Measurements from ENCODE around the gene DNAJB11. TPM values are rescaled to one million over a fixed set of nuclear protein-coding genes. Genes with fewer than 3 reads are reported as not detected.

The DNAJB11 gene
- total RNA-seq, 1 experiment from 2014 or later, result 54.3 TPM

DNA sequence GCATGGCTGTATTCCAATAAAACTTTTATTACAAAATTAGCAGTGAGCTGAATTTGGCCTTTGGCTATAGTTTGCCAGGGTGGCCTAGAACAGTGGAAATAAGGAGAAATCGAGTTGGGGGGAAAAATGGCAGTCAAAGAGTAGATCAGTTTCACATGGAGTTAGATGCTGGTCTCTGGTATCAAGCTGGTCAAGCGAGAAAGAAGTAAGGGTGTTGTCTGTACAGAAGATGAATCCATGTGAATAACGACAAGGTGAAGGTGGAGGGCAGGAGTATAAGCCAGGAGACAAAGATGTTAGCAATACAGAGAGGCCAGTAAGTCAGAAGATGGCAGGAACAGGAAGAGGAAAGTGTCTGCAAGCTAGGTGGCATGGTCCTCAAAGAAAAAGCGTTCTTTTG lies 54.1 kb downstream of the DNAJB11 start:
- Histone ChIP-seq H4K20me1 (ENCODE audit: insufficient read depth) (no peaks in the 10 kb centered on the region), H3K4me1 (ENCODE audit: control insufficient read depth in 1 of 2, insufficient read depth in 2 of 2, low read length in 2 of 2) (no peaks in the 10 kb centered on the region), H3K4me3 (replicated peaks in 1 of 2; ENCODE audit: low read depth in 1 of 2, low read length in 2 of 2) (no peak overlapping the region), H2AFZ (ENCODE audit: low read depth, low read length, poor library complexity, severe bottlenecking) (no peak overlapping the region), H3K36me3 (ENCODE audit: control insufficient read depth in 1 of 2, insufficient read depth in 2 of 2, low read length in 2 of 2) (no peaks in the 10 kb centered on the region), H3K27ac (ENCODE audit: low read depth, low read length) (no peak overlapping the region), H3K9me3 (ENCODE audit: control insufficient read depth in 1 of 2, insufficient read depth in 1 of 2, low read depth in 1 of 2, low read length in 2 of 2) (no peaks in the 10 kb centered on the region), H3K9ac (ENCODE audit: low read length) (no peak overlapping the region), H3K4me2 (ENCODE audit: low read length) (no peak overlapping the region), H3K27me3 (ENCODE audit: insufficient read depth, low read length) (no peaks in the 10 kb centered on the region), H3K79me2 (ENCODE audit: insufficient read depth, low read length) (no peaks in the 10 kb centered on the region), H3K9me2 (ENCODE audit: insufficient read depth) (no peaks in the 10 kb centered on the region)
- ATAC-seq, result no peak
- CTCF ChIA-PET, result interaction anchor here (1.0 to 1.8 kb wide), 2 partner anchors 10 to 15 kb away, joined by 3 to 4 read pairs; no protein-coding TSS in a partner anchor
- BruUV-seq (replicated peaks), result no TSS peak
- intact Hi-C loops (cut with micrococcal nuclease), result no loop called here
- RAD21 ChIA-PET (ENCODE audit: low non-redundant PET in 1 of 2, low total read pairs in 2 of 2, uncharacterized antibody in 2 of 2, unreplicated experiment in 2 of 2), result no interaction called here
- no peak for TF ChIP-seq SRF (IDR thresholded peaks at IDR 0.05; ENCODE audit: low read depth)
- TF ChIP-seq, protein P1, sequence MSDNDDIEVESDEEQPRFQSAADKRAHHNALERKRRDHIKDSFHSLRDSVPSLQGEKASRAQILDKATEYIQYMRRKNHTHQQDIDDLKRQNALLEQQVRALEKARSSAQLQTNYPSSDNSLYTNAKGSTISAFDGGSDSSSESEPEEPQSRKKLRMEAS (IDR thresholded peaks at IDR 0.05), result no peak
- TF ChIP-seq ELF1 (IDR thresholded peaks at IDR 0.05; ENCODE audit: borderline replicate concordance, low read depth), result no peak
- no peak for TF ChIP-seq ZFX (IDR thresholded peaks at IDR 0.05)
- TF ChIP-seq POLR2AphosphoS5 (IDR thresholded peaks at IDR 0.05; ENCODE audit: low read depth, low read length), result no peak
- no peak for TF ChIP-seq ZBTB33 (IDR thresholded peaks at IDR 0.05; ENCODE audit: extremely low read depth, insufficient replicate concordance, low read length)
- no peak for TF ChIP-seq TCF7L2 (IDR thresholded peaks at IDR 0.05; ENCODE audit: borderline replicate concordance, extremely low read depth, insufficient read depth, insufficient read length)
- no peak for TF ChIP-seq EZH2phosphoT487 (IDR thresholded peaks at IDR 0.05; ENCODE audit: borderline replicate concordance)
- TF ChIP-seq, protein P2, sequence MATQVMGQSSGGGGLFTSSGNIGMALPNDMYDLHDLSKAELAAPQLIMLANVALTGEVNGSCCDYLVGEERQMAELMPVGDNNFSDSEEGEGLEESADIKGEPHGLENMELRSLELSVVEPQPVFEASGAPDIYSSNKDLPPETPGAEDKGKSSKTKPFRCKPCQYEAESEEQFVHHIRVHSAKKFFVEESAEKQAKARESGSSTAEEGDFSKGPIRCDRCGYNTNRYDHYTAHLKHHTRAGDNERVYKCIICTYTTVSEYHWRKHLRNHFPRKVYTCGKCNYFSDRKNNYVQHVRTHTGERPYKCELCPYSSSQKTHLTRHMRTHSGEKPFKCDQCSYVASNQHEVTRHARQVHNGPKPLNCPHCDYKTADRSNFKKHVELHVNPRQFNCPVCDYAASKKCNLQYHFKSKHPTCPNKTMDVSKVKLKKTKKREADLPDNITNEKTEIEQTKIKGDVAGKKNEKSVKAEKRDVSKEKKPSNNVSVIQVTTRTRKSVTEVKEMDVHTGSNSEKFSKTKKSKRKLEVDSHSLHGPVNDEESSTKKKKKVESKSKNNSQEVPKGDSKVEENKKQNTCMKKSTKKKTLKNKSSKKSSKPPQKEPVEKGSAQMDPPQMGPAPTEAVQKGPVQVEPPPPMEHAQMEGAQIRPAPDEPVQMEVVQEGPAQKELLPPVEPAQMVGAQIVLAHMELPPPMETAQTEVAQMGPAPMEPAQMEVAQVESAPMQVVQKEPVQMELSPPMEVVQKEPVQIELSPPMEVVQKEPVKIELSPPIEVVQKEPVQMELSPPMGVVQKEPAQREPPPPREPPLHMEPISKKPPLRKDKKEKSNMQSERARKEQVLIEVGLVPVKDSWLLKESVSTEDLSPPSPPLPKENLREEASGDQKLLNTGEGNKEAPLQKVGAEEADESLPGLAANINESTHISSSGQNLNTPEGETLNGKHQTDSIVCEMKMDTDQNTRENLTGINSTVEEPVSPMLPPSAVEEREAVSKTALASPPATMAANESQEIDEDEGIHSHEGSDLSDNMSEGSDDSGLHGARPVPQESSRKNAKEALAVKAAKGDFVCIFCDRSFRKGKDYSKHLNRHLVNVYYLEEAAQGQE (IDR thresholded peaks at IDR 0.05; ENCODE audit: low read depth), result no peak
- TF ChIP-seq JUND (IDR thresholded peaks at IDR 0.05), result no peak
- no peak for TF ChIP-seq CEBPB (IDR thresholded peaks at IDR 0.05; ENCODE audit: low read depth)
- no peak for TF ChIP-seq YY1 (IDR thresholded peaks at IDR 0.05; ENCODE audit: extremely low read depth, insufficient replicate concordance, low read depth, low read length)
- TF ChIP-seq CTCF (IDR thresholded peaks at IDR 0.05 in 2 of 3, conservative IDR thresholded peaks at IDR 0.05 in 1 of 3; ENCODE audit: borderline replicate concordance in 1 of 3, insufficient read depth in 1 of 3, low read depth in 2 of 3, low read length in 2 of 3), result no peak
- no peak for TF ChIP-seq EGR1 (IDR thresholded peaks at IDR 0.05; ENCODE audit: low read depth)
- no peak for TF ChIP-seq SIN3A (IDR thresholded peaks at IDR 0.05; ENCODE audit: low read depth)
- no peak for TF ChIP-seq SP1 (IDR thresholded peaks at IDR 0.05; ENCODE audit: low read depth)
- no peak for TF ChIP-seq RAD21 (IDR thresholded peaks at IDR 0.05; ENCODE audit: low read depth)
- TF ChIP-seq CBX3 (IDR thresholded peaks at IDR 0.05; ENCODE audit: low read depth), result no peak
- TF ChIP-seq EZH2 (IDR thresholded peaks at IDR 0.05), result no peak
- no peak for DNase-seq (ENCODE audit: low read depth, low spot score)
- POLR2A ChIA-PET, result no interaction called here

Measured in HCT116 (cell line).